ELF-1 (cell line): Measurements from ENCODE around the gene CHAT.

Experiments used
- DNase-seq: peaks from one replicate; pipeline ENCODE4 v3.0.0-alpha.2; 2016; ENCODE audit warnings: low read depth, low spot score

Gene CHAT

DNA sequence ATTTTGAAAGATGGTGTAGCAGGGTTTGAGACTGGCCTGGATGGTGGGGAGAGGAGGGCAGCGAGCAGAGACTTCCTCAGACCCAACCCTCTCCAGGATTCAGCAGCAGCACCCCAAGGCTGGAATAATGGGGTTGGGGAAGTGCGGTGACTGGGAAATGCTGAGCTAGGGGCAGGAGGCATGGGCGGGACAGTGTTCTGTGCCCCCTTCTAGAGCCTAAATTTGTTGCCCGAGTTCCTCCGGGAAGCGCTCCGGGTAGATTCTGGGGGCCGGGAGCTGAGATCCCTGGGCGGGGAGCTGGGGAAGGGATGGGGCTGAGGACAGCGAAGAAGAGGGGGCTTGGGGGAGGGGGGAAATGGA, at the start of gene CHAT:
CHAT (plus strand) TSS at position 156 of the 360 bp plus-strand sequence; CDS start at position 309, 153 bp downstream.
- DNase-seq = no peak

- DNase-seq = no peak
These were observed 49.3 kb upstream of the CHAT start for GRCh38 chr10:49564461-49565009.

GRCh38 chr10:49567810-49568209, 46.0 kb upstream of the CHAT start:
- DNase-seq = no peak

- DNase-seq = no peak
These were observed 45.6 kb upstream of the CHAT start for GRCh38 chr10:49568235-49568634.

GRCh38 chr10:49569031-49569631, 44.7 kb upstream of the CHAT start:
- no peak for DNase-seq

DNA sequence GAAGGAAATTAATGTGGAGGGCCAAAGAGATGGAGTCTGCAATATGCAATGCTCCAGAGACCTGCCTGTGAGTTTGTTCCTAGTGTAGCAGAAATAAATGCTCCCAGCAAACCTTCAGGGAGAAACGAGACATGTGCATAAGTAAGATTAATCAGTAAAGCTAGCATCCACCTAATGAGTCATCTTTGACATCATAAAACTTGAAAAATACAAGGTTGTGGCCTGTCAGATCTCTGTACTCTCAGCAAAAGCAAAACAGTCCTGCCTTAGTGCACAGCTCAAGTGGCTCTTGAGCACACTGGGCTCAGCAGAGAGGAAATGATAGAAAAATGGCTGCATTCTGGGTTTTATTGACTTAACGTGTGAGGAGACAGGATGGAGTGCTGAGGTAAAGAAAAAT, 42.4 kb upstream of the CHAT start:
- no peak for DNase-seq

- no peak for DNase-seq
These were observed 41.2 kb upstream of the CHAT start for GRCh38 chr10:49572594-49573114.

- DNase-seq = no peak
These were observed 38.3 kb upstream of the CHAT start for GRCh38 chr10:49575489-49576072.

DNA sequence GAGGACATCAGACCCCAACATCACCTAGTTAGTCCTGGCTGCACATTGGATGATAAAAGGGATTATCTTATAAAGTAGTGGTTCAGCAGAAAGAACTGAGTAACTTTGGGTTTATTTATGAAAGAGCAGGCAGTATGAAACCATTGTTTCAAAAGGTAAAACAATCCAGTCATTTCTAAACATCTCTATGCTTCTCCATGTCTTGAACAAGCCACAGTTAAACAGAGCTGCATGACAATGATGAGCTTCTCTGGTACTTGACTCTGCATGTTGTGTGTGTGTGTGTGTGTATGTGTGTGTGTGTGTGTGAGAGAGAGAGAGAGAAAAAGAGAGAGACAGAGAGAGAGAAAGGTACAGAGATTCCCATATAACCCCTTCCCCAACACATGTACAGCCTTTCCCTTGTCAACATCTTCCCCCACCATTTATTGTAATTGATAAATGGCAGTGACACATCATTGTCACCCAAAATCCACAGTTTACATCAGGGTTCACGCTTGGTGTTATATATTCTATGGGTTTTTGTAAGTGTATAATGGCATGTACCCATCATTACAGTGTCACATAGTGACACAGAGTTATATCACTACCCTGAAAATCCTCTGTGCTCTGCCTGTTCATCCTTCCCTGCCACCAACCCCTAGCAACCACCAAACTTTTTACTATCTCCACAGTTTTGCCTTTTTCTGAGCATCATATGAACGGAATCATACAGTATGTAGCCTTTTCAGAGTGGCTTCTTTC, 36.5 kb upstream of the CHAT start:
- no peak for DNase-seq

DNA sequence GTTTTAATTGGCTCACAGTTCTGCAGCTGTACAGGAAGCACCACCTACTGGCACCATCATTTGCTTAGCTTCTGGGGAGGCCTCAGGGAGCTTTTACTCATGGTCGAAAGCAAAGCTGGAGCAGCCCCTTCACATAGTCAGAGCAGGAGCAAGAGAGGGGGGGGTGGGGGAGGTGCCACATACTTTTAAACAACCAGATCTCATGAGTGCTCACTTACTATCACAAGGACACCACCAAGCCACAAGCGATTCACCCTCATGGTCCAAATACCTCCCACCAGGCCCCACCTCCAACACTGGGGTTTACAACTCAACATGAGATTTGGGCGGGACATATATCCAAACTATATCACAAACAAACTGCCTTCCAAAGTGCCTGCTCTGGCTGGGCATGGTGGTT, 35.4 kb upstream of the CHAT start:
- DNase-seq = no peak

- no peak for DNase-seq
These were observed 34.2 kb upstream of the CHAT start for GRCh38 chr10:49579621-49580020.

DNA sequence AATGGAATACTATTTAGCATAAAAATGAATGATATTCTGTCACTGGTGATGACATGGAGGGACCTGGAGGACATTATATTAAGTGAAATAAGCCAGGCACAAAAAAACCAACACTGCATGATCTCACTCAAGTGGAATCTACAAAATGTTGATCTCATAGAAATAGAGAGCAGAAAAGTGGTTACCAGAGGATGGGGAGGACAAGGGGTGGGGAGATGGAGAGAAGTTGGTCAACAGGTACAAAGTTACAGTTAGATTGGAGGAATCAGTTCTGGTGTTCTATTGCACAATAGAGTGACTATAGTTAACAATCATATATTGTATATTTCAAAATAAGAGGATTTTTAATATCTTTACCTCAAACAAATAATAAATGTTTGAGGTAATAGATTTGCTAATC, 28.4 kb upstream of the CHAT start:
- DNase-seq = no peak

- no peak for DNase-seq
These were observed 25.9 kb upstream of the CHAT start for GRCh38 chr10:49587981-49588380.

- DNase-seq = peak; percentile 72
These were observed 20.9 kb upstream of the CHAT start for GRCh38 chr10:49592726-49593563.

DNA sequence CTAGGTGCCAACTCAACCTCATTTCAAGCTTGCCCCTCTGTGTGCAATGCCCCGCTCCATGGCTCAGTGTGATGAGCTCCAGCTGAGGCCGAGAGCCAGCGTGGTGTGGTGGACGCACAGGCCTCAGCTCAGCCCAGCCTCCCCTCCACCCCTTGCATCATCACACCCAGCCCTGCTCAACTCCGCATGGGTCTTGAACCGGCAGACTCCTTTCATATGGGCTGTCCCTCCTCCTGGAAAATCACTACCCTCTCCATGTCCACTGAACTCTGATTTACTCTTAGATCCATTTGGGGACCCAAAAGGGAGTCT, 20.3 kb upstream of the CHAT start:
- DNase-seq = no peak

DNA sequence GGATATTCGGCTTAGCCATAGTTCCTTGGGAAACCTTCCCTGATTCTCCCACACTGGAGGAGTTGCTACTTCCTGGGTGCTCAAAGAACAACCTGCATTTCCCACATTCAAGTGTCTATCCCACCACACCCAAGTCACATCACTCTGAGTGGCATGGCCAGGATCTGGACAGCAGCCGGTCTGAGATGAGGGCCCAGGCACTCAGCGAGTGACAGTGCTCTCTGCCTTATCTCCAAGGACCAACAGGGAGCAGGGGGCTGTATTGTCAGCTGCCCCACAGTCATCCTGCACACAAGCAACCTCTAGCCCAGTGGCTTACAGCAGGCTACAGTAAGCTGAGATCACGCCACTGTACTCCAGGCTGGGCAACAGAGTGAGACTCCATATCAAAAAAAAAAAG, 19.8 kb upstream of the CHAT start:
- no peak for DNase-seq

DNA sequence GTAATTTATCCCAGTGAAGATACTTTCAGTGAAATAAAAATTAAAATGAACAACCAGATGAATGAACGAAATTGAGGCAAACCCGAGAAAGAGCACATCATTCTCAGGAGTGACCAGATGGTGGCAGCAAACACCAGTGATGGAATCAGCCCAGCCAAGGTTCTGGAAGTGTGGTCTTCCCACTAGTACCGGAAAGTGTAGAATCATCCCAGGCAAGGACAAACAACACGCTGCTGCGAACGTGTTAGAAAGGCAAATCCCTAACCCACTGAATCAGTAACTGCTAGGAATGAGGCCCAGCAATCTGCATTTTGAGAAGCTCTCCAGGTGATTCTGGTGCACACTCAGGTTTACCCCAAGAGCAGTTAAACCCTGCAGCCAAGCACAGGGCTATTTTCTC, 19.2 kb upstream of the CHAT start:
- DNase-seq = peak; percentile 66

- no peak for DNase-seq
These were observed 18.7 kb upstream of the CHAT start for GRCh38 chr10:49595003-49595712.

DNA sequence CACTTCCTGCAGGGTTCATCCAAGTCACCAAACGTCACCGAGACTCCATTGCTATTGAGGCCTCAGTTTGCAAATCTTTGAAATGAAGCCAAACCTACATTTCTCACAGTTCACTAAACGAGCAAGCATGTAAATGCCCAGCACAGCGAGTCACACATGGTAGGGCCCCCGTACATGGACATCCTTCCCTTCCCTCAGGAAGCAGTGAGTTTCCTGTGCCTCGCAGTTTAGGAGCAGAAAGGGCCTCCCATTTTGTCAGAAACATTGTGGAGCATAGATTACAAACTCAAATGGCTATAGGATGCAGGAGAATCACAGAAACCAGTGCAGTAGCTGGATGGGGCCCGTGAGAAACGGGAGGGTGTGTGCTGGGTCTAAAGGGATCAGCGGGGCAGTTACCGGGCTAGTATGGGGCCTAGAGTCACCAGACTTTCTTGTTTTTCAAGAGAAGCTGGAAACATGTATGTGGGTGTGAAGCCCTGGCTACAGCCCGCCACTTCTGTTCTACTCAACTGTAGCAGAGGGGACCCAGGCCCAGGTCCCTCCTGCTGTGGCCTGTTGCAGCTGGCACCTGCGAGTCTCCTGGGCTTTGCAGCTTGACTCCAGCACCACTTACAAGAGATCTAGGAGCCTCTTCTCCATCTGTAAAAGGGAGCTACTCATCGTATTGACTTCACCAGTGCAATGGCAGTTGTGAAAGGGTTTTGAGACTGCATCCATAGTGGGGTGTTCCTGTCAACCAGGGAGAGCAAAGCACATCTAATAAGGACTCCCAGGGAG, 17.9 kb upstream of the CHAT start:
- no peak for DNase-seq

DNA sequence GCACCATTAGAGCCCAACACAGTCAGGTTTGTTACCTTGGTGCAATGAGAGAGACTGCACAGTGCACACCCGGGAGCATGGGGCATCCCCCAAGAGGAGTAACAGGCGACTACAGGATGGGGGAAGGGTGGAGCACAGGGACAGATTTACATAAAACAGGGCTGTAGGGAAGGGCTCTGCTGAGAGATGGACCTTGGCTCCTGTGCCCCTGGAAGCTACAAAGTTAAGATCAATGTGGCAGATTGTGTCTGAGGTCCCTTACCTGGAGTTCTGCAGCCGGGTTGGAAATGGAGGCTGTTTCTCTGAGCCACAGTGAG, 17.4 kb upstream of the CHAT start:
- DNase-seq = no peak

DNA sequence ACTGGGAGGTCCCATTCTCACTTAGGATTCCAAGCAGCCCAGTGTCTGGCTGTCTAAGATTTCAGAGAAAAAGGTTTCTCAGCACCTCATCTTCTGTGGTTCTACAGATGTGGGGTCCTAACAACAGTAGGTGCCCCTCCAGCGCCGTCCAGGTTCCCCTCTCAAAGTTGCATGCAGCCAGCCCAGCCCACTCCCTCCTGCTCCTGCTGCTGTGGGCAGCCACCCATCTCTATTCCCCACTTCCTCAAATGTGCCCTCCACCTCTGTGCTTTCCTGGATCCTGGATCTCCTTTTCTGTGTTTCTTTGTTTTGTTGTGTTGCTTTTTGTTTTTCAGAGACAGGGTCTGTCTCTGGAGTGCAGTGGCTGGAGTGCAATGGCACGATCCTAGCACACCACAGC, 17.0 kb upstream of the CHAT start:
- no peak for DNase-seq
